Lower lobe of right lung (tissue), 2 donors: ENCODE results near the gene VSTM4. TPM values are rescaled to one million over a fixed set of nuclear protein-coding genes. Genes with fewer than 3 reads are reported as not detected.

Experiments used
- ATAC-seq, 2 donors: fragments of 200-7000 bp; cut with Tn5 transposase; one replicate each; pipeline ENCODE4 v1.9.1; 2020 to 2022; ENCODE audit warnings: mild to moderate bottlenecking in 2 of 2, moderate library complexity in 2 of 2
- DNase-seq: peaks from one replicate; pipeline ENCODE4 v3.0.0-alpha.2; 2020
- H3K27ac ChIP-seq: fragments of 200-600 bp; one replicate; pipeline ENCODE4 v1.8.0; 2022
- H3K27me3 ChIP-seq: fragments of 200-600 bp; one replicate; pipeline ENCODE4 v1.8.0; 2022; ENCODE audit warnings: low read depth
- H3K36me3 ChIP-seq: fragments of 200-600 bp; one replicate; pipeline ENCODE4 v1.8.0; 2022; ENCODE audit warnings: mild to moderate bottlenecking
- H3K4me1 ChIP-seq: fragments of 200-600 bp; one replicate; pipeline ENCODE4 v1.8.0; 2022
- H3K4me3 ChIP-seq: fragments of 200-600 bp; one replicate; pipeline ENCODE4 v1.8.0; 2022; ENCODE audit warnings: mild to moderate bottlenecking
- H3K9me3 ChIP-seq: fragments of 200-600 bp; one replicate; pipeline ENCODE4 v1.8.0; 2022
- intact Hi-C: fragments of 100-400 bp; cut with DNase I; formaldehyde crosslinking; loops from one replicate; pipeline ENCODE4 v1.11.0; 2022
- total RNA-seq: library from RNA; stranded (reverse); fragmentation: NEBNext Ultra II Directional; extraction: Animal tissue kit (Norgen Biotek cat#: 25700); gene quantifications from one replicate; pipeline ENCODE4 v1.2.1, GENCODE V29; 2021
- TF ChIP-seq, protein P1 (sequence below): fragments of 200-600 bp; IDR thresholded peaks from one replicate; pipeline ENCODE4 v1.8.0; 2022; ENCODE audit warnings: antibody characterized with exemption, mild to moderate bottlenecking
- donor health status: DM: no; HTN: yes; CAD: no; lungs with severe emphysema.

VSTM4 gene
- total RNA-seq, 1 donor from 2014 or later = 18.7 TPM

DNA sequence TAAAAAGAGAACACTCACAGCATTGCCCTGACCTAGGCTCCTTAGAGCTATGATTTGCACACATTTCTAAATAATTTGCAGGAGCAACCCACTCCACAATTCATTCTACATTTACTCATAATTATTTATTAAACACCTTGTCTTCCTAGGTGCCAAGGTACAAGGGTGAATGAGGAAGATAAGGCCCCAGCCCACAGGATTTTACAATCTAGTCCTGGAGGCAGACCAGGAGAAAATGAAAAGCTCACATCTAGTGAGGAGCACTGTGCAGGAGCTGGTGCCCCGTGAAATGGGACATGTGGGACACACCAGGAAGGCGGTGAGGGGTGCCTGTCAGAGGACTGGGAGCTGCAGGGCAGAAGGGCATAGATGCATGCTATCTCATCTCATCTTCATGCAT, 116.0 kb downstream of the VSTM4 start:
- DNase-seq = no peak
- Histone ChIP-seq H3K36me3 (no peaks in the 10 kb centered on the region), H3K27me3 (no peaks in the 10 kb centered on the region), H3K4me1 (no peaks in the 10 kb centered on the region), H3K4me3 (no peak overlapping the region), H3K27ac (no peak overlapping the region), H3K9me3 (no peaks in the 10 kb centered on the region)
- ATAC-seq = no peak
- intact Hi-C loops = no loop called here
- TF ChIP-seq, protein P1, sequence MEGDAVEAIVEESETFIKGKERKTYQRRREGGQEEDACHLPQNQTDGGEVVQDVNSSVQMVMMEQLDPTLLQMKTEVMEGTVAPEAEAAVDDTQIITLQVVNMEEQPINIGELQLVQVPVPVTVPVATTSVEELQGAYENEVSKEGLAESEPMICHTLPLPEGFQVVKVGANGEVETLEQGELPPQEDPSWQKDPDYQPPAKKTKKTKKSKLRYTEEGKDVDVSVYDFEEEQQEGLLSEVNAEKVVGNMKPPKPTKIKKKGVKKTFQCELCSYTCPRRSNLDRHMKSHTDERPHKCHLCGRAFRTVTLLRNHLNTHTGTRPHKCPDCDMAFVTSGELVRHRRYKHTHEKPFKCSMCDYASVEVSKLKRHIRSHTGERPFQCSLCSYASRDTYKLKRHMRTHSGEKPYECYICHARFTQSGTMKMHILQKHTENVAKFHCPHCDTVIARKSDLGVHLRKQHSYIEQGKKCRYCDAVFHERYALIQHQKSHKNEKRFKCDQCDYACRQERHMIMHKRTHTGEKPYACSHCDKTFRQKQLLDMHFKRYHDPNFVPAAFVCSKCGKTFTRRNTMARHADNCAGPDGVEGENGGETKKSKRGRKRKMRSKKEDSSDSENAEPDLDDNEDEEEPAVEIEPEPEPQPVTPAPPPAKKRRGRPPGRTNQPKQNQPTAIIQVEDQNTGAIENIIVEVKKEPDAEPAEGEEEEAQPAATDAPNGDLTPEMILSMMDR = no peak

DNA sequence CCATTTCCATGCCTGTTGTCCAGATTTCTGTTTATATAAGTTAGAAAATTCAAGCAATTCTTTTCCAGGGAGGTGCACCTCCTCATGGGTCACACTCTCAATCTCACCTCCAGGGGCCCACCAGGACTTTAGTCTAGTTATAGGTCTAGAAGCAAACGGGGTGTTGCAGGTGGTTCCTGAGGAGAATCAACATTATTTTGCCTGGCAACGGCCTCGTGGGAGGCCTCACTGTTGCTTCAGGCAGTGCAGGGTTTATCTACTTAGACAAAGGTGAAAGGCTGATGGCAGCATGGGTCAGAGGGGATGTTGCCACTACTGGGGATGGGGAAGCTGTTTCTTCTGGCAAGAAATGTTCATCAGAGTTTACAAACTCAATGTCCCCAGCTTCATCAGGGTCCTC, 119.0 kb downstream of the VSTM4 start:
- Histone ChIP-seq H3K36me3 (no peaks in the 10 kb centered on the region), H3K9me3 (no peaks in the 10 kb centered on the region), H3K27me3 (no peaks in the 10 kb centered on the region), H3K27ac (no peak overlapping the region), H3K4me3 (no peak overlapping the region), H3K4me1 (no peaks in the 10 kb centered on the region)
- DNase-seq (no peak), ATAC-seq (no peak)
- TF ChIP-seq, protein P1 = no peak
- intact Hi-C loops = no loop called here

DNA sequence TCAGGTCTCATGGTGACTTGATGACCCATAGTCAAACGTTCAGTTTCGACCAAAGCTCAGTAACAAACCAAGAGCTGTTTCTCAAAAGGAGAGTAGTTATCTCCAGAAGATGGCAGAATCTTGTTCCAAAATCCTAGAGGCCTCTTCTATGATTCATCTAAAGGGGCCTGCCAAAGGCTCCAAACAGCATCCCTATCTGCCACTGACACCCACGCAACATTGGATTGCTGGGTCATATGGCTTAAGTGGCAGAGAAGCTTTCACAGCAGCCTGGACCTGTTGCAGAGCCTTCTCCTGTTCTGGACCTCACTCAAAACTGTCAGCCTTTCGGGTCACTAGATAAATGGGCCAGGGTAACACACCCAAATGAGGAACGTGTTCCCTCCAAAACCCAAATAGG, 121.7 kb downstream of the VSTM4 start:
- Histone ChIP-seq H3K27ac (no peak overlapping the region), H3K4me1 (no peaks in the 10 kb centered on the region), H3K36me3 (no peaks in the 10 kb centered on the region), H3K4me3 (no peak overlapping the region), H3K9me3 (no peaks in the 10 kb centered on the region), H3K27me3 (no peaks in the 10 kb centered on the region)
- no peak for ATAC-seq
- DNase-seq = no peak
- TF ChIP-seq, protein P1 = no peak
- intact Hi-C loops = no loop called here

DNA sequence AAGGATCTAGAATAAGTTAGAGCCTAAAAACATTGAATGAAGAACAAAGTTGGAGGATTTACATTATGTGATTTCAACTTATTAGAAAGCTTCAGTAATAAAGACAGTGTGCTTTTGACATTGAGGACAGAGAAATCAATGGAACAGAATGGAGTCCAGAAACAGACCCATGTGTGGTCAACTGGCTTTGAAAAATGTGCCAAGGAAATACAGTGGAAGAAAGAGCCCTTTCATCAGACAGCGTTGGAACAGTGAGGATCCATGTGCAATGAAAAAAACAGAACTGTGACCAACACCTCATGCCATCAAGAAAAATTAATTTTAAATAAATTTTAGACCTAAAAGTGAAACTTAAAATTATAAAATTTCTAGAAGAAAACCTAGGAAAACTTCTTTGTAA, 125.1 kb downstream of the VSTM4 start:
- TF ChIP-seq, protein P1 = no peak

DNA sequence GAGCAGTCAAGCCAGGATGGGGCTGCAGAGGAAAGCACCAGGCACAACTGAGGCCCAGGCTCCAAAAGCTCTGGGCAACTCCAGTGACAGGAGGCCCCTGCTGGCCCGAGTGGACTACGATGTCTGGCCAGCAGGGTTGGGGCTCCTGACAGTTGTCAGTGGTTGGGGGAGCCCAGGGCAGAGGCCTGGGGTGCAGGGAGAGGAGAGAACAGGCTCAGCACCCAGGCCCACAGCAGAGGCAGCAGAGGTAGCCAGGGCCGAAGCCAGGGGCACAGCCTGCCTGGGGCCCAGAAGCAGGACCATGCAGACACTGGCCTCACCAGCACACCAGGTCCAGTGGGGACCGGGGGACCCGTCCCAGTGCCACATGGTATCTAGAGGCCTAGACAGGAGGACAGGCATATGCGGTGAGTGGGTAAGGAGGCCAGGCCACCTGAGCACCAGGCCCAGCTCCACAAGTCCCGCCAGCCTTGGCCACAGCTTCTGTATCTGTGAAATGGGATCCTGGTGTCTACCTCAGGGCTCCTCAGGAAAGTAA, 129.6 kb downstream of the VSTM4 start:
- TF ChIP-seq, protein P1 = no peak
- Histone ChIP-seq H3K4me3 (no peak overlapping the region), H3K9me3 (no peaks in the 10 kb centered on the region), H3K4me1 (peaks cover 11% of the 10 kb centered on the region), H3K36me3 (no peaks in the 10 kb centered on the region), H3K27me3 (no peaks in the 10 kb centered on the region), H3K27ac (no peak overlapping the region)
- ATAC-seq = no peak
- intact Hi-C loops = no loop called here
- no peak for DNase-seq

More for the DNA sequence above, 125.1 kb downstream of the VSTM4 start:
- Histone ChIP-seq H3K4me1 (no peaks in the 10 kb centered on the region), H3K4me3 (no peak overlapping the region), H3K27me3 (no peaks in the 10 kb centered on the region), H3K36me3 (no peaks in the 10 kb centered on the region), H3K27ac (no peak overlapping the region), H3K9me3 (no peaks in the 10 kb centered on the region)
- intact Hi-C loops = no loop called here
- ATAC-seq (no peak), DNase-seq (no peak)
